HT-29 (cell line): Measurements from ENCODE around the gene CASP6. TPM values are rescaled to one million over a fixed set of nuclear protein-coding genes. Genes with fewer than 3 reads are reported as not detected.
"Not testable (repeated sequence)": the region's sequence is repeated elsewhere in the genome, so short reads cannot be mapped to it uniquely, and the experiment has no call there.

Source experiments
- DNase-seq: peaks from one replicate; pipeline ENCODE4 v3.0.0-alpha.2; 2015; ENCODE audit warnings: low spot score
- total RNA-seq: library from RNA; depleted of rRNA; stranded (reverse); fragments of >200 nt; shearing (Covaris generic); gene quantifications from 2 replicates; pipeline ENCODE4 v1.2.3, GENCODE V29; 2014

Gene CASP6
- total RNA-seq, 1 experiment from 2014 or later = 21.7 TPM

DNA sequence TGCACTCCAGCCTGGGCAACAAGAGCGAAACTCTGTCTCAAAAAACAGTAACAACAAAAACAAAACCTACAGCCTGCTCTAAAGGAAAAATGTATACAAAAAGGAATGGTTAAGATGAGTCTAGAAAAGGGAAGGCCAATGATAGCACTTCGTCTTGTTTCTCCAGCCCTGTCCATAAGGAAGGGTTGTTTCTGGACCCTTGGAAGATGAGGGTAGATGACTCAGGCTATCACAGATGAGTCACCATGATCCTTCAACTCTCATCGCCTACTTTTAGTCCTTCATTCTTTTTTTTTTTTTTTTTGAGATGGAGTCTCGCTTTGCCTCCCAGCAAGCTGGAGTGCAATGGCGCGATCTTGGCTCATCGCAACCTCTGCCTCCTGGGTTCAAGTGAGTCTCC, 17.8 kb upstream of the CASP6 start:
- DNase-seq = no peak

- DNase-seq = no peak
Measured at GRCh38 chr4:109719604-109720003, 16.4 kb upstream of the CASP6 start.

GRCh38 chr4:109718759-109719158, 15.5 kb upstream of the CASP6 start:
- no peak for DNase-seq

DNA sequence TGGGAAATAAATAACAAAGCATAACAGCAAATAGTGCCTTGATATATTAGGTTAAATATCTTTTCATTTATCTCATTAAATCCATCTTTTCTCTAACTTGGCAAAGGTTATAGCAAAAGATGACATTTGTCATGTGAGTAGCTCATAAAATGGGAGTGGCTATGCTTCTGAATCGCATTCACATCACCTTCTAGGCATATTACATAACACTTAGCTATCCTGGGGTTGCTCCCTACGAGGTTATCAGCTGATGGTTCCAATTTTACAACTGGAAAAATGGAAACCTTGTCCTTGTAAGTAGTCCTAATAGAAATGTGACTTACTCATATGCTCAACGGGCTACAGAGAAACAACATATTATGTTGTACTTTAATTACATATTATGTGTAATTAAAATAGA, 10.3 kb upstream of the CASP6 start:
- DNase-seq = no peak

- DNase-seq = no peak
Measured at GRCh38 chr4:109708990-109709389, 5.7 kb upstream of the CASP6 start.

GRCh38 chr4:109708435-109708834, 5.2 kb upstream of the CASP6 start:
- no peak for DNase-seq

GRCh38 chr4:109703664-109704361, 568 bp upstream of the CASP6 start:
- DNase-seq = peak; percentile 52

GRCh38 chr4:109701566-109702410, 1.5 kb downstream of the CASP6 start:
- DNase-seq = peak; percentile 24

GRCh38 chr4:109699553-109700225, 3.6 kb downstream of the CASP6 start:
- DNase-seq = no peak

GRCh38 chr4:109698656-109699055, 4.6 kb downstream of the CASP6 start:
- DNase-seq = no peak

- DNase-seq = no peak
Measured at GRCh38 chr4:109691411-109691920, 11.8 kb downstream of the CASP6 start.

DNA sequence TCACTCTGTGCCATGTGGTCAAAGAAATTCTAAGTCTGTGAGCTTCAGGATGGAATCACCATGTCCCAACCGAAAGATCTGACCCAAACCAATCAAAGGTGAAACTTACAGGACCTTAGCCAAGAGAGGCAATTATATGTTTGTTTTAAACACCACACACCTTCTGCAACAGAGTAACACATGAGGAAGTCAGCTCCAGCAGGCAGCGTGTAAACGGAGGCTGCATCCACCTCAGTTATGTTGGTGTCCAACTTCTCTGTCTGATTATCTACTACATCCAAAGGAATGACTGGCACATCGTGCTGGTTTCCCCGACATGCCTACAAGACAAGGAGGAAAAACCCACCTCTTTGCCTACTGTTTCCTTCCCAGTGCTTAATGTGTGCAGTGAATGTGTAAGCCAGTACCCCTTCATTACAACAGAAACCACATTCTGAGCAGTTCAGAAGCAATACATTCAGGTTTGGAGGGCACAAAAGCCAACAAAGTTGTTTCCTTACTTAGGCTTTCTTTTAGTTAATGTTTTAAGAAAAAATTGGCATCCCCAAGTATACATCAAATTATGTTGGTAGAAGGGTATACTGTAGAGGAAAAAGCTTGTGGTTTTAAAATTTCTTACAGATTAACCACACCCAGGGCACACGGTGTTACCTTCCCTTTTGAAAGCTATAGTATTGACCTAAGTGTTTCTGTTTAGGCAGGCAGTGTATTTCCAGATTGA, 12.4 kb downstream of the CASP6 start:
- DNase-seq = no peak

DNA sequence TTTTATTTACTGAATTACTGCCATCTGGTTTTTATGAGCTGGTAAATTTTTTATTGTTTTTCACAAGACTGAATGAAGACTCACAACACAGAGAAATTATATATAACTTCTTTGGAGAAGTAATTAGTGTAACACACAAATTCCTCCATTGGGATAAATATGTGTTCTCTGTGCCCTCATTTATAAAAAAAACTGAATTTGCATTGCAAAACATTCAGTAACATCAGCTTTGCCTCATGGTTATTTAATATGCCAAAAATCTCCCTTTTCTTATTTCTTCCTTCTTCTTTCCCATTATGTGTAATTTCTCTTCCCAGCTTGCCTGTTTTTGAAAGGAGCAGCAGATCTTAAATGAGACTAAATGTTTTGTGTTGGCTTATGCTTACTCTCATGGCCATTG, 18.5 kb downstream of the CASP6 start:
- DNase-seq = no peak

DNA sequence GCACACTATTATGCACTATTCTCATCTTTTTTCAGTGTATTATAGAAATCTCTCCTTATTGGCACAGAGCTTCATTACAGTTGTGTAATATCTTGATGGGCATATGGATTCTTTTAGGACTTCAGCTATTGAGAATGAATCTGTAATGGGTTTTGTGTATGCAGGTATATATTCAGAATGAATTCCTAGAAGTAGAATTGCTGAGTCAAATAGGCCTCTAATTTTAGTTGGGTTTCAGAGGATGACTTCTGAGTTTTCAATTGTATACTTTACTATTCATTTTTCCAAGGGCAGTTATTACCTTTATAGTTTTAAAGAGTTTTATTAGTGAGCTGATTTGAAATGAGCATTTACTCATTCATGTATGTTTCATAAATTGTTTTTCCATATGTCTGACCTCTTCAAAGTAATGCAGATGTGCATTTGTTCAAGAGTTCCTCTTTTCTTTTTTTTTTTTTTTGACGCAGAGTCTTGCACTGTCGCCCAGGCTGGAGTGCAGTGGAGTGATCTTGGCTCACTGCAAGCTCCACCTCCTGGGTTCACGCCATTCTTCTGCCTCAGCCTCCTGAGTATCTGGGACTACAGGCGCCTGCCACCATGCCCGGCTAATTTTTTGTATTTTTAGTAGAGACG, 19.5 kb downstream of the CASP6 start:
- no peak for DNase-seq

GRCh38 chr4:109682875-109683274, 20.4 kb downstream of the CASP6 start:
- DNase-seq = no peak

GRCh38 chr4:109678925-109679324, 24.3 kb downstream of the CASP6 start:
- not testable (repeated sequence) for DNase-seq

GRCh38 chr4:109678472-109678871, 24.8 kb downstream of the CASP6 start:
- not testable (repeated sequence) for DNase-seq

DNA sequence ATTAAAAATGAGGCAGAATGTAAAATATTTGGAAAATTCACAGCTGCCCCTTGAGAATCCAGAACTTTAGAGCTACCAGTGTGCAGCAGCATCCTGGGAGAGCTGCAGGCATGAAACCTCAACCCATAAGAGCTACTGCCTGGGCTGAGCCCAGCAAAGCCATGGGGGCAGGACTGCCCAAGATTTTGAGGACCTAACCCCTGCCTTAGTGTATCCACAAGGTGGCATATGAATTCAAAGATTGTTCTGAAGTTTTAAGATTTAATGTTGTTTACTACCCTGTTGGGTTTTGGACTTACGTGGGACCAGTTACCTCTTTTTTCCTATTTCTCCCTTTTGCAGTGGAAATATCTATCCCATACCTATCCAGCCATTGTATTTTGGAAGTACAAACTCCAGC, 26.4 kb downstream of the CASP6 start:
- peak; percentile 9 for DNase-seq

- no peak for DNase-seq
Measured at GRCh38 chr4:109675843-109676242, 27.4 kb downstream of the CASP6 start.

GRCh38 chr4:109675181-109675580, 28.1 kb downstream of the CASP6 start:
- no peak for DNase-seq

- no peak for DNase-seq
Measured at GRCh38 chr4:109673303-109673702, 29.9 kb downstream of the CASP6 start.
